HepG2 (cell line): Measurements from ENCODE around the gene TF. TPM values are rescaled to one million over a fixed set of nuclear protein-coding genes. Genes with fewer than 3 reads are reported as not detected.

ENCODE experiments used
- ATAC-seq: fragments of 200-7000 bp; cut with Tn5 transposase; 3 replicates; pipeline ENCODE4 v1.9.1; 2020; ENCODE audit warnings: mild to moderate bottlenecking, moderate library complexity
- BruUV-seq: library from RNA; stranded (reverse); fragments of 400-500 nt; replicated peaks from 2 replicates; lab custom pipeline; 2021; lab: Mats Ljungman, UMichigan
- CTCF ChIA-PET: fragments of 300-600 bp; formaldehyde crosslinking; extraction: SDS; loops from one replicate; lab custom pipeline; 2021; ENCODE audit warnings: low total read pairs, inconsistent platforms, low intra/inter-chr PET ratio; lab: Yijun Ruan, JAX
- POLR2A ChIA-PET: fragments of 350-600 bp; sonication (Branson Sonifier 250); formaldehyde crosslinking; loops from one replicate; lab custom pipeline; 2020; ENCODE audit warnings: antibody characterized with exemption, inconsistent platforms; lab: Yijun Ruan, JAX
- DNase-seq: peaks from one replicate; pipeline ENCODE4 v3.0.0-alpha.2; 2015; ENCODE audit warnings: low spot score
- FAIRE-seq: peaks from 3 replicates; lab custom pipeline; 2011; peaks lifted over from hg19 to GRCh38; lab: Jason Lieb, UNC
- H2AFZ ChIP-seq: one replicate; pipeline ENCODE4 v1.6.1; 2011; ENCODE audit warnings: low read length, inconsistent platforms
- H3K27ac ChIP-seq: fragments of 300-600 bp; 3 replicates; pipeline ENCODE4 v1.8.0; 2011; ENCODE audit warnings: mixed run types, mild to moderate bottlenecking, mixed read lengths, low read length, inconsistent platforms; ENCODE audit not compliant: insufficient read depth; ENCODE audit errors: extremely low read length
- H3K27me3 ChIP-seq, 2 experiments: fragments of 200-600 bp in 1 of 2; 2 replicates in 1 of 2; 3 replicates in 1 of 2; pipeline versions ENCODE4 v1.6.0 to v1.8.0; 2011; ENCODE audit warnings: low read length in 2 of 2, mild to moderate bottlenecking in 2 of 2, moderate library complexity in 2 of 2, inconsistent platforms in 1 of 2; ENCODE audit not compliant: insufficient read depth in 2 of 2, control insufficient read depth in 1 of 2
- H3K36me3 ChIP-seq, 2 experiments: fragments of 200-600 bp in 1 of 2; replicated peaks in 1 of 2; 2 replicates in 1 of 2; 3 replicates in 1 of 2; pipeline versions ENCODE4 v1.5.1 to v1.8.0; 2011; ENCODE audit warnings: low read length in 2 of 2, inconsistent platforms in 1 of 2; ENCODE audit not compliant: insufficient read depth in 2 of 2, control insufficient read depth in 1 of 2
- H3K4me1 ChIP-seq: 2 replicates; pipeline ENCODE4 v1.5.1; 2012; ENCODE audit warnings: low read length, inconsistent platforms; ENCODE audit not compliant: insufficient read depth
- H3K4me2 ChIP-seq: 2 replicates; pipeline ENCODE4 v1.6.0; 2011; ENCODE audit warnings: low read depth, low read length, inconsistent platforms
- H3K4me3 ChIP-seq, 3 experiments: fragments of 200-600 bp in 1 of 3; sonication (generic), shearing (Covaris generic) in 1 of 3; replicated peaks in 1 of 3; 2 replicates each; pipeline ENCODE4 v1.5.1; 2011 to 2016; ENCODE audit warnings: low read length in 3 of 3, inconsistent platforms in 2 of 3, low read depth in 2 of 3, mild to moderate bottlenecking in 2 of 3, control low read depth in 1 of 3, mixed read lengths in 1 of 3; ENCODE audit not compliant: insufficient read depth in 1 of 3
- H3K79me2 ChIP-seq: one replicate; pipeline ENCODE4 v1.6.1; 2011; ENCODE audit warnings: low read length, inconsistent platforms; ENCODE audit not compliant: insufficient read depth
- H3K9ac ChIP-seq: 2 replicates; pipeline ENCODE4 v1.6.0; 2011; ENCODE audit warnings: mild to moderate bottlenecking, low read depth, low read length, inconsistent platforms; ENCODE audit not compliant: insufficient read depth
- H3K9me3 ChIP-seq: 2 replicates; pipeline ENCODE4 v1.5.1; 2012; ENCODE audit warnings: mild to moderate bottlenecking, low read length
- H4K20me1 ChIP-seq: 2 replicates; pipeline ENCODE4 v1.6.0; 2011; ENCODE audit warnings: inconsistent platforms, mild to moderate bottlenecking, low read length, moderate library complexity; ENCODE audit not compliant: insufficient read depth
- ARNT2 ChIP-seq: sonication (generic); formaldehyde crosslinking; IDR thresholded peaks from 2 replicates; pipeline ENCODE4 v1.8.0; 2022; ENCODE audit warnings: mild to moderate bottlenecking, low read depth, missing genetic modification reagents, moderate library complexity
- CBX1 ChIP-seq: IDR thresholded peaks from one replicate; pipeline ENCODE4 v1.6.1; 2016; ENCODE audit warnings: antibody characterized with exemption, low read depth
- CHCHD3 ChIP-seq: sonication (generic); formaldehyde crosslinking; IDR thresholded peaks from 2 replicates; pipeline ENCODE4 v1.8.0; 2022; ENCODE audit warnings: mild to moderate bottlenecking, missing genetic modification reagents, moderate library complexity
- GATAD2A ChIP-seq: IDR thresholded peaks from 2 replicates; pipeline ENCODE4 v1.6.1; 2016
- HMG20A ChIP-seq: IDR thresholded peaks from 2 replicates; pipeline ENCODE4 v1.6.1; 2016; ENCODE audit warnings: borderline replicate concordance
- PRPF4 ChIP-seq: fragments of 200-400 bp; formaldehyde crosslinking; IDR thresholded peaks from 2 replicates; pipeline ENCODE4 v1.6.1; 2016; ENCODE audit warnings: low read length, low read depth; ENCODE audit not compliant: poor library complexity, severe bottlenecking
- SMAD1 ChIP-seq: sonication (generic); formaldehyde crosslinking; IDR thresholded peaks from 2 replicates; pipeline ENCODE4 v1.4.0; 2020; ENCODE audit warnings: missing genetic modification reagents, low read depth, mild to moderate bottlenecking, borderline replicate concordance
- SMARCE1 ChIP-seq: fragments of 450-650 bp; IDR thresholded peaks from 2 replicates; pipeline ENCODE4 v1.6.1; 2017; ENCODE audit warnings: borderline replicate concordance
- U2AF1 ChIP-seq: fragments of 200-400 bp; formaldehyde crosslinking; optimal IDR thresholded peaks from 2 replicates; pipeline ENCODE3; 2017; ENCODE audit warnings: mild to moderate bottlenecking, low read depth, low read length
- ZFY ChIP-seq: sonication (generic); formaldehyde crosslinking; IDR thresholded peaks from 2 replicates; pipeline ENCODE4 v1.4.0; 2020; ENCODE audit warnings: missing genetic modification reagents
- ZMYM2 ChIP-seq: sonication (generic); formaldehyde crosslinking; IDR thresholded peaks from 2 replicates; pipeline ENCODE4 v1.8.0; 2022; ENCODE audit warnings: mild to moderate bottlenecking, missing genetic modification reagents
- ZNF33A ChIP-seq: sonication (generic); formaldehyde crosslinking; IDR thresholded peaks from 2 replicates; pipeline ENCODE4 v1.5.1; 2020; ENCODE audit warnings: missing genetic modification reagents, mild to moderate bottlenecking, moderate library complexity, borderline replicate concordance
- ZNF484 ChIP-seq: sonication (generic); formaldehyde crosslinking; IDR thresholded peaks from 2 replicates; pipeline ENCODE4 v1.5.1; 2020; ENCODE audit warnings: mild to moderate bottlenecking, low read depth, missing genetic modification reagents, borderline replicate concordance
- ZNF607 ChIP-seq: sonication (generic); formaldehyde crosslinking; IDR thresholded peaks from 2 replicates; pipeline ENCODE4 v1.5.1; 2020; ENCODE audit warnings: missing genetic modification reagents, mild to moderate bottlenecking, borderline replicate concordance
- ZSCAN31 ChIP-seq: sonication (generic); formaldehyde crosslinking; IDR thresholded peaks from 2 replicates; pipeline ENCODE4 v1.5.0; 2020; ENCODE audit warnings: low read depth, mild to moderate bottlenecking, missing genetic modification reagents
- WGBS: methylation state at CpG from one replicate; pipeline ENCODE4 v1.1.6; 2017; ENCODE audit warnings: low lambda C conversion rate; 5-methylcytosine and 5-hydroxymethylcytosine counted together
- in situ Hi-C: cut with HindIII; loops from 2 replicates; pipeline ENCODE4 v1.10.0; 2017; ENCODE audit warnings: low pct_unique_long_range_greater_than_20kb; ENCODE audit not compliant: extremely low pct_ligation_motif_present
- intact Hi-C: fragments of 100-400 bp; cut with micrococcal nuclease; formaldehyde crosslinking; loops from one replicate; pipeline ENCODE4 v1.10.0; 2022; ENCODE audit not compliant: unreplicated experiment
- polyA plus RNA-seq, 8 experiments: library from polyadenylated mRNA; depleted of rRNA in 3 of 8; stranded (reverse) in 7 of 8; unstranded in 1 of 8; fragments of >200 nt; fragmentation: Illumina TruSeq in 4 of 8; extraction: Trizol in 4 of 8; gene quantifications; 2 replicates each; pipeline versions ENCODE4 v1.2.1 to v1.2.3, GENCODE V29; 2011 to 2016; ENCODE audit warnings: low read depth in 4 of 8, missing spikeins in 1 of 8, mixed read lengths in 1 of 8; ENCODE audit not compliant: insufficient read depth in 1 of 8
- total RNA-seq, 5 experiments: library from RNA; depleted of rRNA; stranded (reverse); fragments of >200 nt; fragmentation: Illumina TruSeq; extraction: Trizol; gene quantifications; 2 replicates each; pipeline ENCODE4 v1.2.3, GENCODE V29; 2016; ENCODE audit warnings: low read depth in 1 of 5
- TF ChIP-seq, protein P1 (sequence below): IDR thresholded peaks from 2 replicates; pipeline ENCODE4 v1.6.1; 2012; ENCODE audit warnings: low read depth, low read length, improper control_type of control experiment

The TF gene
- total and polyA plus RNA-seq, 2 of the 13 experiments (the other 11 are each of a cell fraction or from before 2014, with no cell fraction given), result 10,074 to 11,821 TPM

DNA sequence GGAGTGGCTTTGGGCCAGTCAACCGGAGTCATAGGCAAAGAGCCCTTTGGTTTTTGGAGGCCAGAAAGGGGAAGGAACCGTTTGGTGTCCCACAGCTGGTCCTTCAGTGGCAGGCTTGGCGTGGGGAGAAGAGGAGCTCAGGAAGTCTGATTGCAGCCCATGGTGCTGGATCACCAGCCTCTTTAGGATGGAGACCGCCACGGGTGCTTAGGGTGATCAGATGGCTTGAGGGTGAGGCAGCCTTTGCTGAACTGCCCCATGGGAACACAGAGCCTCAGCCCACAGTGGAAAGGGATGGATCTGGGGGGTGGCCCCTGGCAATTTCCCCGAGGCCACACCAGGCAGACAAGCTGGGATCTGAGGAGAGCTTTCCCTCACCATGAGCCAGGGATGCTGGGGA, 45.8 kb upstream of the TF start:
- ChIA-PET CTCF (no interaction called here), POLR2A (interaction anchor here (1.2 kb wide), 1 partner anchor 31 kb away, joined by 4 read pairs; no protein-coding TSS in a partner anchor)
- Histone ChIP-seq H3K36me3 (no peaks in the 10 kb centered on the region), H3K4me2 (no peak overlapping the region), H2AFZ (no peak overlapping the region), H3K9ac (no peak overlapping the region), H3K27me3 (no peaks in the 10 kb centered on the region), H3K4me1 (peaks cover 29% of the 10 kb centered on the region), H4K20me1 (no peaks in the 10 kb centered on the region), H3K9me3 (no peaks in the 10 kb centered on the region), H3K27ac (no peak overlapping the region), H3K4me3 (no peak overlapping the region), H3K79me2 (no peaks in the 10 kb centered on the region)
- no TSS peak for BruUV-seq
- intact Hi-C loops, result no loop called here
- in situ Hi-C loops, result no loop called here
- FAIRE-seq (no peak), DNase-seq (no peak), ATAC-seq (no peak)
- 30% methylated on average over 3 of the region's 6 CpGs for WGBS
- TF ChIP-seq, protein P1, sequence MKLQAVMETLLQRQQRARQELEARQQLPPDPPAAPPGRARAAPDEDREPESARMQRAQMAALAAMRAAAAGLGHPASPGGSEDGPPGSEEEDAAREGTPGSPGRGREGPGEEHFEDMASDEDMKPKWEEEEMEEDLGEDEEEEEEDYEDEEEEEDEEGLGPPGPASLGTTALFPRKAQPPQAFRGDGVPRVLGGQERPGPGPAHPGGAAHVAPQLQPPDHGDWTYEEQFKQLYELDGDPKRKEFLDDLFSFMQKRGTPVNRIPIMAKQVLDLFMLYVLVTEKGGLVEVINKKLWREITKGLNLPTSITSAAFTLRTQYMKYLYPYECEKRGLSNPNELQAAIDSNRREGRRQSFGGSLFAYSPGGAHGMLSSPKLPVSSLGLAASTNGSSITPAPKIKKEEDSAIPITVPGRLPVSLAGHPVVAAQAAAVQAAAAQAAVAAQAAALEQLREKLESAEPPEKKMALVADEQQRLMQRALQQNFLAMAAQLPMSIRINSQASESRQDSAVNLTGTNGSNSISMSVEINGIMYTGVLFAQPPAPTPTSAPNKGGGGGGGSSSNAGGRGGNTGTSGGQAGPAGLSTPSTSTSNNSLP, result no peak
- TF ChIP-seq SMAD1 (CRISPR knock-in tag) (no peak), U2AF1 (no peak), ZMYM2 (no peak), PRPF4 (no peak), ZNF33A (CRISPR knock-in tag) (no peak), HMG20A (CRISPR knock-in tag) (no peak), GATAD2A (CRISPR knock-in tag) (no peak), ZNF484 (no peak), ZSCAN31 (CRISPR knock-in tag) (no peak), ARNT2 (CRISPR knock-in tag) (no peak), SMARCE1 (no peak), ZNF607 (CRISPR knock-in tag) (no peak), CHCHD3 (CRISPR knock-in tag) (no peak), CBX1 (no peak), ZFY (CRISPR knock-in tag) (no peak)
